Activated T-cell treated with anti-CD3 and anti-CD28 coated beads, Interleukin-2, amount 50 U/mL, for 24 hours (primary cell): Measurements from ENCODE around the gene SLC5A4.
"Not testable (repeated sequence)": the region's sequence is repeated elsewhere in the genome, so short reads cannot be mapped to it uniquely, and the experiment has no call there.

Source experiments
- DNase-seq: peaks from one replicate; pipeline ENCODE4 v3.0.0-alpha.2; 2020
- H3K27ac Mint-ChIP-seq: 2 replicates; pipeline ENCODE4 v1.8.0; 2020; ENCODE audit warnings: mild to moderate bottlenecking, mixed read lengths
- H3K27me3 Mint-ChIP-seq: 2 replicates; pipeline ENCODE4 v1.8.0; 2020; ENCODE audit warnings: mixed read lengths
- H3K36me3 Mint-ChIP-seq: 2 replicates; pipeline ENCODE4 v1.8.0; 2020; ENCODE audit warnings: low read depth, mixed read lengths
- H3K4me1 Mint-ChIP-seq: 2 replicates; pipeline ENCODE4 v1.8.0; 2020; ENCODE audit warnings: low read depth, mixed read lengths
- H3K4me3 Mint-ChIP-seq: 2 replicates; pipeline ENCODE4 v1.8.0; 2020; ENCODE audit warnings: mild to moderate bottlenecking, moderate library complexity, mixed read lengths
- H3K9me3 Mint-ChIP-seq: 2 replicates; pipeline ENCODE4 v1.8.0; 2020; ENCODE audit warnings: mixed read lengths

SLC5A4 gene

GRCh38 chr22:32199341-32199740, 55.8 kb downstream of the SLC5A4 start:
- H3K27me3 Mint-ChIP-seq, result peaks cover 22% of the 10 kb centered on the region
- peaks cover 32% of the 10 kb centered on the region for H3K4me1 Mint-ChIP-seq
- no peaks in the 10 kb centered on the region for H3K36me3 Mint-ChIP-seq
- no peak overlapping the region for H3K4me3 Mint-ChIP-seq
- DNase-seq, result no peak
- no peaks in the 10 kb centered on the region for H3K9me3 Mint-ChIP-seq
- H3K27ac Mint-ChIP-seq, result no peak overlapping the region

- H3K9me3 Mint-ChIP-seq, H3K27ac Mint-ChIP-seq, H3K36me3 Mint-ChIP-seq, H3K4me3 Mint-ChIP-seq, DNase-seq, H3K27me3 Mint-ChIP-seq: not testable (repeated sequence)
- peaks cover 20% of the 10 kb centered on the region for H3K4me1 Mint-ChIP-seq
Measured at GRCh38 chr22:32197553-32198226, 57.5 kb downstream of the SLC5A4 start.

- not testable (repeated sequence) for H3K27ac Mint-ChIP-seq
Measured at GRCh38 chr22:32195900-32196299, 59.2 kb downstream of the SLC5A4 start.

GRCh38 chr22:32193346-32193745, 61.8 kb downstream of the SLC5A4 start:
- H3K4me1 Mint-ChIP-seq, H3K36me3 Mint-ChIP-seq, H3K9me3 Mint-ChIP-seq, H3K27ac Mint-ChIP-seq, DNase-seq, H3K27me3 Mint-ChIP-seq, H3K4me3 Mint-ChIP-seq: not testable (repeated sequence)

More at GRCh38 chr22:32195900-32196299, 59.2 kb downstream of the SLC5A4 start:
- H3K36me3 Mint-ChIP-seq, H3K9me3 Mint-ChIP-seq, H3K27me3 Mint-ChIP-seq, H3K4me3 Mint-ChIP-seq, DNase-seq, H3K4me1 Mint-ChIP-seq: not testable (repeated sequence)

- H3K36me3 Mint-ChIP-seq, DNase-seq, H3K4me3 Mint-ChIP-seq, H3K27ac Mint-ChIP-seq, H3K27me3 Mint-ChIP-seq, H3K9me3 Mint-ChIP-seq, H3K4me1 Mint-ChIP-seq: not testable (repeated sequence)
Measured at GRCh38 chr22:32191021-32191420, 64.1 kb downstream of the SLC5A4 start.

GRCh38 chr22:32185821-32186220, 69.3 kb downstream of the SLC5A4 start:
- no peak for DNase-seq
- H3K4me3 Mint-ChIP-seq, result no peak overlapping the region
- no peaks in the 10 kb centered on the region for H3K4me1 Mint-ChIP-seq
- H3K36me3 Mint-ChIP-seq, result no peaks in the 10 kb centered on the region
- H3K27ac Mint-ChIP-seq, result no peak overlapping the region
- no peaks in the 10 kb centered on the region for H3K9me3 Mint-ChIP-seq
- H3K27me3 Mint-ChIP-seq, result peaks cover 8% of the 10 kb centered on the region

GRCh38 chr22:32183625-32184024, 71.5 kb downstream of the SLC5A4 start:
- no peaks in the 10 kb centered on the region for H3K36me3 Mint-ChIP-seq
- no peaks in the 10 kb centered on the region for H3K4me1 Mint-ChIP-seq
- H3K27ac Mint-ChIP-seq, result no peak overlapping the region
- H3K27me3 Mint-ChIP-seq, result peaks cover 15% of the 10 kb centered on the region
- H3K4me3 Mint-ChIP-seq, result no peak overlapping the region
- no peaks in the 10 kb centered on the region for H3K9me3 Mint-ChIP-seq
- no peak for DNase-seq

GRCh38 chr22:32181043-32181442, 74.1 kb downstream of the SLC5A4 start:
- Mint-ChIP-seq H3K4me1 (no peaks in the 10 kb centered on the region), H3K36me3 (no peaks in the 10 kb centered on the region), H3K27ac (no peak overlapping the region), H3K27me3 (peaks cover 35% of the 10 kb centered on the region), H3K9me3 (no peaks in the 10 kb centered on the region), H3K4me3 (no peak overlapping the region)
- no peak for DNase-seq

- no peak overlapping the region for H3K27ac Mint-ChIP-seq
- peaks cover 39% of the 10 kb centered on the region for H3K27me3 Mint-ChIP-seq
- no peaks in the 10 kb centered on the region for H3K36me3 Mint-ChIP-seq
- DNase-seq, result no peak
- no peaks in the 10 kb centered on the region for H3K9me3 Mint-ChIP-seq
- no peaks in the 10 kb centered on the region for H3K4me1 Mint-ChIP-seq
- H3K4me3 Mint-ChIP-seq, result no peak overlapping the region
Measured at GRCh38 chr22:32177221-32177765, 77.9 kb downstream of the SLC5A4 start.

GRCh38 chr22:32175683-32176644, 79.2 kb downstream of the SLC5A4 start:
- Mint-ChIP-seq H3K27me3 (peaks cover 39% of the 10 kb centered on the region), H3K4me3 (no peak overlapping the region), H3K27ac (no peak overlapping the region), H3K9me3 (no peaks in the 10 kb centered on the region), H3K4me1 (no peaks in the 10 kb centered on the region), H3K36me3 (no peaks in the 10 kb centered on the region)
- no peak for DNase-seq

- Mint-ChIP-seq H3K27me3 (peaks cover 39% of the 10 kb centered on the region), H3K27ac (no peak overlapping the region), H3K36me3 (no peaks in the 10 kb centered on the region), H3K4me3 (no peak overlapping the region), H3K9me3 (no peaks in the 10 kb centered on the region), H3K4me1 (no peaks in the 10 kb centered on the region)
- DNase-seq, result no peak
Measured at GRCh38 chr22:32175115-32175514, 80.0 kb downstream of the SLC5A4 start.
